ENCODE data around the gene SEC11C. TPM values are rescaled to one million over a fixed set of nuclear protein-coding genes. Genes with fewer than 3 reads are reported as not detected.

SEC11C gene
- total and polyA plus RNA-seq, 9 of the 15 experiments (the other 6 are each of a cell fraction or from before 2014, with no cell fraction given): 22.0 to 71.3 (median 36.5) TPM

DNA sequence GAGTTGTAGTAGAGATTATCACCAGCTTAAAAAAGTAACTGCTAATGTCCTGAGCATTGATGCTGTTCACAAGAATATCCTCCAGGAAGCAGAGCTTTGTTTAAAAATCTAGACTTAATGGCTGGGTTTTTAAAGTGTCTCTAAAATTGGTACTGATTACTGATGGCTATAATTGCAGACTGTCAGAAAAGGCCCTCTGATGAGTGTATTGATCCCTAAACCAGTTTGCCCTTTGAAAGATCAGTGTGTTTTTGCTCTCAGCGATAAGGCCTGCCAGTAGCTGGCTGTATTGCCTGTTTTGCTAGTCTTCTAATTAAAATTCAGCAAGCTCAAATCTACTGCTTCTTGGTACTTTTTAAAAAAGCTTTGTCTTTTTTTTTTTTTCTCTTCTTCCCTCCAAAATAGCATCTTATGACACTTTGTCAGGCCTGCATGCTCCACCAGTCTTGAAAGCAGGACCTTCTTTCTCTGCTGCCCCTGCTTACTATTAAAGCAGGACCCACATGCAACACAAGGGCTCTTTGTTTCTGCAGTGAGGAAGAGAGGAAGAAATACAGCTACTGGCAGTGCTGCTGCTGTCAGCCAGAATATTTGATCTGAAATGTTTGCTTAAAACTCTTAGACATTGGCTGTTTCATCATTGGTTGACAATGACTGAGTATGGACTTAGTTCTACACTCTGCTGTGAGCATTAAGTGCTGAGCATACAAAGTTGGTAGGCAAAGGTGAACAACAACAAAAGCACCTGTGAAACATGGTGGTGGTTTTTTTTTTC is 1.8 kb downstream of the SEC11C start:
- Histone ChIP-seq H3K9ac (ENCODE audit: insufficient read depth in 1 of 2, low read depth in 2 of 2, low read length in 2 of 2) (no peak overlapping the region), H3K27ac (ENCODE audit: extremely low read depth, low read depth, low read length) (no peak overlapping the region), H3K4me3 (no peak overlapping the region), H3K4me2 (ENCODE audit: insufficient read depth, low read length) (no peak overlapping the region), H3K27me3 (ENCODE audit: control insufficient read depth in 2 of 2, insufficient read depth in 2 of 2, low read length in 2 of 2) (no peaks in the 10 kb centered on the region), H4K20me1 (replicated peaks; ENCODE audit: control insufficient read depth, insufficient read depth, low read length) (no peaks in the 10 kb centered on the region), H3K9me3 (replicated peaks; ENCODE audit: control insufficient read depth, insufficient read depth, low read depth, low read length) (no peaks in the 10 kb centered on the region), H3K9me1 (ENCODE audit: control insufficient read depth, insufficient read depth, low read length) (no peaks in the 10 kb centered on the region), H3K4me1 (replicated peaks in 1 of 2; ENCODE audit: control insufficient read depth in 2 of 2, insufficient read depth in 2 of 2, low read length in 2 of 2) (peaks cover 0 to 5% of the 10 kb centered on the region in 2 experiments; a peak in 2 of 5 replicates), H2AFZ (ENCODE audit: low read depth, low read length) (no peak overlapping the region), H3K36me3 (ENCODE audit: control insufficient read depth, insufficient read depth, low read length) (no peaks in the 10 kb centered on the region), H3K79me2 (ENCODE audit: control insufficient read depth, insufficient read depth, low read length) (no peaks in the 10 kb centered on the region)
- 100% methylated on average over 1 of the region's 1 CpG for WGBS (ENCODE audit: insufficient coverage, low coverage, missing lambda C conversion rate)
- ATAC-seq (no peak), FAIRE-seq (no peak), DNase-seq (ENCODE audit: extremely low read depth in 1 of 4, low spot score in 3 of 4) (no peak)
- ChIA-PET POLR2A (interaction anchor here (0.6 kb wide), 1 partner anchor 147 kb away, joined by 3 read pairs; no protein-coding TSS in a partner anchor), CTCF (ENCODE audit: low intra/inter-chr PET ratio) (no interaction called here)
- TF ChIP-seq ZNF77 (CRISPR knock-in tag; IDR thresholded peaks at IDR 0.05) (no peak), ZNF830 (CRISPR knock-in tag; IDR thresholded peaks at IDR 0.05) (no peak), RBBP5 (IDR thresholded peaks at IDR 0.05; ENCODE audit: borderline replicate concordance, insufficient read depth, low read length, poor library complexity, severe bottlenecking) (no peak), MCM5 (IDR thresholded peaks at IDR 0.05; ENCODE audit: low read depth) (no peak), SIN3B (IDR thresholded peaks at IDR 0.05; ENCODE audit: low read depth) (no peak), ZNF354B (CRISPR knock-in tag; IDR thresholded peaks at IDR 0.05) (no peak), SAFB2 (IDR thresholded peaks at IDR 0.05; ENCODE audit: borderline replicate concordance, low read depth, low read length, severe bottlenecking) (no peak), ZNF197 (CRISPR knock-in tag; IDR thresholded peaks at IDR 0.05; ENCODE audit: low read depth) (no peak), NCOA4 (IDR thresholded peaks at IDR 0.05; ENCODE audit: partially characterized antibody) (no peak), EP300 (IDR thresholded peaks at IDR 0.05; ENCODE audit: low read length) (no peak), GATA2 (CRISPR knock-in tag; IDR thresholded peaks at IDR 0.05) (no peak), NFE2L1 (tag; IDR thresholded peaks at IDR 0.05; ENCODE audit: borderline replicate concordance, low read depth) (no peak), ZNF76 (CRISPR knock-in tag; IDR thresholded peaks at IDR 0.05; ENCODE audit: borderline replicate concordance) (no peak), CLOCK (CRISPR knock-in tag; IDR thresholded peaks at IDR 0.05; ENCODE audit: borderline replicate concordance) (no peak), CBX1 (IDR thresholded peaks at IDR 0.05; ENCODE audit: low read depth) (no peak), RBM17 (IDR thresholded peaks at IDR 0.05; ENCODE audit: borderline replicate concordance, low read depth, low read length) (no peak)
- in situ Hi-C loops (cut with MboI): no loop called here
- intact Hi-C loops (cut with micrococcal nuclease): no loop called here
- no TSS peak for BruUV-seq (replicated peaks)
